H1 (cell line): ENCODE measurements around the gene ARMH1. TPM values are rescaled to one million over a fixed set of nuclear protein-coding genes. Genes with fewer than 3 reads are reported as not detected.

Experiments used
- ASH2L ChIP-seq: fragments of 200-600, 300-600 bp; sonication (generic); IDR thresholded peaks from one replicate; pipeline ENCODE4 v1.7.1; 2017; ENCODE audit warnings: low read length
- ATF2 ChIP-seq: IDR thresholded peaks from 2 replicates; pipeline ENCODE4 v1.6.1; 2012; ENCODE audit warnings: low read length, inconsistent platforms
- CHD2 ChIP-seq: IDR thresholded peaks from 2 replicates; pipeline ENCODE4 v1.6.1; 2012; ENCODE audit warnings: low read length, improper control_type of control experiment
- EGR1 ChIP-seq: IDR thresholded peaks from 2 replicates; pipeline ENCODE4 v1.6.1; 2011; ENCODE audit warnings: low read depth, low read length, borderline replicate concordance
- HDAC6 ChIP-seq: IDR thresholded peaks from one replicate; pipeline ENCODE4 v1.7.1; 2012; ENCODE audit warnings: low read depth, mild to moderate bottlenecking, inconsistent platforms, low read length, moderate library complexity
- JUND ChIP-seq: IDR thresholded peaks from 2 replicates; pipeline ENCODE4 v1.6.1; 2011; ENCODE audit warnings: mild to moderate bottlenecking, improper control_type of control experiment, low read length
- KDM4A ChIP-seq: IDR thresholded peaks from one replicate; pipeline ENCODE4 v1.7.1; 2012; ENCODE audit warnings: low read depth, mild to moderate bottlenecking, moderate library complexity, low read length, inconsistent platforms; ENCODE audit not compliant: severe bottlenecking
- KDM5A ChIP-seq: fragments of 200-600 bp; IDR thresholded peaks from 2 replicates; pipeline ENCODE4 v1.7.1; 2012; ENCODE audit warnings: mild to moderate bottlenecking, low read length, inconsistent platforms, mixed read lengths
- NRF1 ChIP-seq: IDR thresholded peaks from 2 replicates; pipeline ENCODE4 v1.6.1; 2011; ENCODE audit warnings: mild to moderate bottlenecking, low read depth, low read length, improper control_type of control experiment
- PHF8 ChIP-seq: fragments of 200-600 bp; sonication (generic); conservative IDR thresholded peaks from 2 replicates; pipeline ENCODE4 v1.7.1; 2012; ENCODE audit warnings: low read depth, mild to moderate bottlenecking, inconsistent platforms, low read length, moderate library complexity
- POLR2A ChIP-seq, 2 experiments: IDR thresholded peaks; 1 replicate in 1 of 2; 2 replicates in 1 of 2; pipeline ENCODE4 v1.6.1; 2011; ENCODE audit warnings: low read depth in 2 of 2, low read length in 2 of 2, mild to moderate bottlenecking in 2 of 2; ENCODE audit errors: control extremely low read depth in 1 of 2
- RFX5 ChIP-seq: IDR thresholded peaks from 2 replicates; pipeline ENCODE4 v1.6.1; 2011; ENCODE audit warnings: low read depth, low read length, improper control_type of control experiment, borderline replicate concordance
- SAP30 ChIP-seq: fragments of 300-600 bp; sonication (generic); IDR thresholded peaks from 2 replicates; pipeline ENCODE4 v1.7.1; 2012; ENCODE audit warnings: low read length, moderate library complexity, mild to moderate bottlenecking, inconsistent platforms; ENCODE audit not compliant: insufficient read depth, insufficient replicate concordance
- SIN3A ChIP-seq, 2 experiments: IDR thresholded peaks in 1 of 2; conservative IDR thresholded peaks in 1 of 2; 2 replicates each; pipeline ENCODE4 v1.6.1; 2011 to 2012; ENCODE audit warnings: low read length in 2 of 2, improper control_type of control experiment in 1 of 2, low read depth in 1 of 2, mild to moderate bottlenecking in 1 of 2
- SP1 ChIP-seq: IDR thresholded peaks from 2 replicates; pipeline ENCODE4 v1.6.1; 2011; ENCODE audit warnings: low read depth, low read length
- SP4 ChIP-seq: IDR thresholded peaks from 2 replicates; pipeline ENCODE4 v1.6.1; 2012; ENCODE audit warnings: low read length, inconsistent platforms
- TBP ChIP-seq: IDR thresholded peaks from 2 replicates; pipeline ENCODE4 v1.6.1; 2011; ENCODE audit warnings: low read depth, low read length, improper control_type of control experiment
- USF2 ChIP-seq: IDR thresholded peaks from 2 replicates; pipeline ENCODE4 v1.6.1; 2011; ENCODE audit warnings: low read length, improper control_type of control experiment
- polyA plus RNA-seq, 7 experiments: library from polyadenylated mRNA; depleted of rRNA in 3 of 7; stranded (reverse) in 5 of 7; unstranded in 2 of 7; fragments of >200 nt in 5 of 7; fragments of 200-250 nt in 2 of 7; gene quantifications; 1 replicate in 5 of 7; 2 replicates in 1 of 7; 4 replicates in 1 of 7; pipeline versions ENCODE4 v1.2.1 to v1.2.3, GENCODE V29; 2011 to 2013; ENCODE audit warnings: missing spikeins in 2 of 7, mixed read lengths in 2 of 7
- total RNA-seq: library from RNA; stranded (reverse); fragmentation: NEBNext Ultra II Directional; extraction: Animal tissue kit (Norgen Biotek cat#: 25700); gene quantifications from 2 replicates; pipeline ENCODE4 v1.2.1, GENCODE V29; 2021

The ARMH1 gene
- total and polyA plus RNA-seq, 2 of the 8 experiments (the other 6 are each of a cell fraction or from before 2014, with no cell fraction given) = 0.82 to 0.85 TPM

- peak; percentile 54; the same call in 1 of the 2 replicates for TF ChIP-seq TBP
- peak; percentile 85 for TF ChIP-seq PHF8
- TF ChIP-seq KDM4A = peak; percentile 97
- TF ChIP-seq JUND = peak; percentile 13; the same call in 1 of the 2 replicates
- no peak for TF ChIP-seq SAP30
- peak; percentile 76; the same call in 1 of the 2 replicates for TF ChIP-seq EGR1
- TF ChIP-seq SIN3A (conservative IDR thresholded peaks at IDR 0.05 in 1 of 2, IDR thresholded peaks at IDR 0.05 in 1 of 2; ENCODE audit: low read depth in 1 of 2, low read length in 2 of 2) = peak in 1 of 2 experiments; percentile 79; a peak in 2 of 4 replicates
- 0 out of 2 replicates have a peak, but pooled peaks have one; percentile 11 for TF ChIP-seq NRF1
- peak; percentile 92 for TF ChIP-seq SP4
- TF ChIP-seq KDM5A = no peak
- no peak for TF ChIP-seq USF2
- 0 out of 2 replicates have a peak, but pooled peaks have one; percentile 42 for TF ChIP-seq RFX5
- peak; percentile 82 to 89 for TF ChIP-seq POLR2A (IDR thresholded peaks at IDR 0.05; ENCODE audit: control extremely low read depth in 1 of 2, low read depth in 2 of 2, low read length in 2 of 2)
- peak; percentile 86 for TF ChIP-seq ATF2
- peak; percentile 99 for TF ChIP-seq SP1
- no peak for TF ChIP-seq ASH2L
- no peak for TF ChIP-seq HDAC6
- TF ChIP-seq CHD2 = peak; percentile 92
Measured at GRCh38 chr1:44674113-44675000, at the start of gene ARMH1, which contains the start of gene TMEM53 (continued).
